ENCODE results near the gene GJE1.

The GJE1 gene

DNA sequence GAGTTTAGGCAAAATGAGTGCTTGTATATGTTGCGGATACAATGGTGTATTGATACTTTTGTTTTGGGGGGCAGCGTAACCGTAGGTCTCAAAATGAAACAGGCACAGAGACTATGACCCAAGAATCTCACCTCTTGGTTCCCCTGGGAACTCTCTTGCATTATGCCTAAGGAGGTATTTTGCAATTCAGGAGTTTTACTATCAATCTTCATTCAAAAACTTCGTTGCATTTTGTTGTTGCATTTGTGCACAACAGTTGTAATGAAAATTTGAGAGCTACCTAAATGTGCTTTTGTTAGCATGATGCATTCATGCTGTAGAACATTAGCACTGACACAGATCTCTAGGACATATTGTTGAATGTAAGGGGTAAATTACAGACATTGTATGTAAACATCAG lies 32.5 kb downstream of the GJE1 start:
- DNase-seq (ENCODE audit: low read depth), result no peak

DNA sequence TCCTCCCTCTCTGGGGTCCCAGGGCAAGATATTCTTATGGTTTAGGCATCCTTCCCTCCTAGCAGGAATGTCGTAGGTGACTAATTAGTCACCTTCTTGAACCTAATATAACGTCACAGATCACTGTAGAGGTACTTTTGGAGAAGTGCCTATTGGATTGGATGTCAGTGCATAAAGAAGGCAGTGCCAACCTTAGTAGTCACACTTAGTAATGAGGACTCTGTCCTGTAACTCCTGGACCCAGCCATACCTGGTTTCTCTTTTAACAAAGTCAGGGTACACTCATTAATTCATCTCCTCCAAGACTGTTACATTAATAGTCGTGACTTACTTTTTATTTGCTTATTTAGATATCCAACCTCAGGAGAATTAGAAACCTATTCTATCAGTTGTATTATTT lies 34.3 kb downstream of the GJE1 start:
- DNase-seq (ENCODE audit: low read depth), result no peak

DNA sequence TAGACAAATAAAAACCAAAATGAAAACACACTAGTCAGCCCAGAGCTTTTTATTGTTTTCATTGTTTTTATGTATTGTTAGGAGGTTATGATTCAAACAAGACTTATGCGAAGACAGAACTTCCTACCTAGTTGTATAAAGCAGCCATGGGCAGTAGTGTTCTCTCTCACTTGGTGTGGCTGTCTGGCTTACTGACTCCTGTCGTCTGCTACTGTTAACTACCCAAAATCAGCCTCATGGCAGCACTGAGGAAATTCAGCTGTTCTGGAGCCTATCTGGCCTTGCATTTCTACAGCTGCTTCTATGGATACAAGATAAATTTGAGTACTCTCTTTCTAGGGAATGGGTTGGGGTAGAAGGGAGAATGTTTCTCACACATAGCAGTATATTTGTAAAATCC lies 34.8 kb downstream of the GJE1 start:
- no peak for DNase-seq (ENCODE audit: low read depth)

DNA sequence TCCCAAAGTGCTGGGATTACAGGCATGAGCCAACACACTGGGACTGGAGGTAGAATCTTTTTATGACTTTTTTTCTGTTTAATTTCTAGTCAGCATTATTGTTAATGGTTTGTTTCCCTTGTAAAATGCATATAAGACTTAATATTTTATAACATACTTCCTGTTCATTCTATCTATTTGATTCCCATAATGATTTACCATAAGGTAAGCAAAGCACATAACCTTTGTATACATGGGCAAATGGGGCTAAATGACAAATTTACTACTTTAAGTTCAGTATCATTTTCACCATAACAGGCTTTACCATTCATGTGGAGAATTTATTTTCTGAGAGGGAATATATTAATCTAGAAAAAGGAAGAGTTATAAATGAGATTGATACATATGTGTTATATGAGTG lies 38.6 kb downstream of the GJE1 start:
- no peak for DNase-seq (ENCODE audit: low read depth)

DNA sequence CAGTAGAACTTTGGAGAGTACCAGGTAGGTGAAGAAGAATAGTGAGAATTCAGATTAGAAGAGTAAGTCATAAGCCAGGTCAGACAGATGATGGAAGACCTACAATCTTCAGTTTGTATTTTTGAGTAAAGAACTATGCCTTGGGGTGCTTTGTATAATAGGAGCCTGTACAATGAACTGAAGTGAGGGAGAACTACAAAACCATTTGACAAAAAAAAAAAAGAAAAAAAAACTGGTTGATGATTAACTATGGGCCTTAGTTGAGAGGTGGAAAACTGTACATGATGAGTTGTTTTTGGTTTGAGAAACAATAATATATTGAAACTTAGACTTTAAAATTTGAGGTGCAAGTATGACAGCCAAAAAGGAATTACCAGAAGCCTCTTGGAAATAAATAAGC lies 40.0 kb downstream of the GJE1 start:
- DNase-seq (ENCODE audit: low read depth), result no peak

DNA sequence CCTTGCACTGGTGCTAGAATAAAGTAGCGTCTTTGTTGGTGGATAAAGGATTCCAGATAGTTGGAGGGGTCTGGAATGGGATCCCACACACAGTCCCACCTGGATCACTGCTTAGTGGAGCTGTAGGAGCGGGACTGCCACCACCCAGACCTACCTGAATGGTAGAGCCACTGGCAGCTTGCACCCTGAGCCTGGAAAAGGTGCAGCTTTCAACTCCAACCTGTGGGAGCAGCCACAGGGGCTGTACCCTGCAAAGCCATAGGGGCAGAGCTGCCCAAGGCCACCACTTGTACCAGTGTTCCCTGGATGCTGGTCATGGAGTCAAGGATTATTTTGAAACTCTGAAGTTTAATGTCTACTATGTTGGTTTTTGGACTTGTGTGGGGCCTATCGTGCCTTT lies 41.3 kb downstream of the GJE1 start:
- DNase-seq (ENCODE audit: low read depth), result no peak

DNA sequence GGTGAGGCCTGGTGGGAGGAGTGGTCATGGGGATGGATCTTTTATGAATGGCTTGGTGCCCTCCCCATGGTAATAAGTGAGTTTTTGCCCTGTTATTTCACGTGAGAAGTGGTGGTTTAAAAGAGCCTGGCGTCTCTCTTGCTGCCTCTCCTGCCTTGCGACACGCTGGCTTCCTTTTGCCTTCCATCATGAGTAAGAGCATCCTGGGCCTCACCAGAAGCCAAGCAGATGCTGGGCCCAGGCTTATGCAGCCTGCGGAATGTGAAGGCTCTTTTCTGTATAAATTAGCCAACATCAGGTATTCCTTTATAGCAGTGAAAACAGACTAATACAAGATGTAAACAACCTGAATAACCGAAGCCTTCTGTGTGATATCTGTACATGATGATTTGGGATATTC lies 42.0 kb downstream of the GJE1 start:
- no peak for DNase-seq (ENCODE audit: low read depth)

DNA sequence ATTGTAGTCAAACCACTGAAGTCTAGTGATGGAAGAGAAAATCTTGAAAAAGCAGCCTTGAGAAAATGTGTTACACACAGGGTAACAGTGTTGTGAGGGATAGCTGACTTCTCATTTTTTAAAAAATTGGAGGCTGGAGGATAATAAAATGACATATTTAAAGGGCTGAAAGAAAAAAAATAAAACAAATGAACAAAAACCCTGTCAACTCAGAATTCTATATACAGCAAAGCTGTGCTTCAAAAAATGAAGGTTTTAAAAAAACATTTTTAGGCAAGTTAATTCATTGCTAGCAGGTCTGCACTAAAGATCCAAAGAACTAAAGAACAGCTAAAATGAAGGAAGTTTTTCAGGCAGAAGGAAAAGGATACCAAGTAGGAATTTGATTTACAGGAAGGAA lies 45.4 kb downstream of the GJE1 start:
- no peak for DNase-seq (ENCODE audit: low read depth)

DNA sequence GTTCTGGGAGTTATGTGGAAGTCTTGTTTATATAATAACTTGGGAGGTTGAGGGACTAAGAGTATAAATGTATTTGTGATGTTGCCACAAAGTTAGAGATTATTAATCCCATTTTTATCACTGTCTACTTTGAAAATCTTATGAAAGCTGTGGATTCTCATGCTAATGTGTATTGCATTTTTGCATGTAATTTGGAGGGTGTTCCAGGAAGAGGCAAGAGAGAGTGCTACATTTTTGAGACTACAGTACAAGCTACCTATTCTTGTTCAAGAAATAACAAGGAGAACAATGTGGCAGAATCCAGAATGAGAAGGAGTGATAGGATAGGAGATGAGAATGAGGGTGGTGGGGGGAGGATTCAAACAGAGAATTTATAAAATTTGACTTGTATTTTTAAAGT lies 49.3 kb downstream of the GJE1 start:
- DNase-seq (ENCODE audit: low read depth), result no peak

DNA sequence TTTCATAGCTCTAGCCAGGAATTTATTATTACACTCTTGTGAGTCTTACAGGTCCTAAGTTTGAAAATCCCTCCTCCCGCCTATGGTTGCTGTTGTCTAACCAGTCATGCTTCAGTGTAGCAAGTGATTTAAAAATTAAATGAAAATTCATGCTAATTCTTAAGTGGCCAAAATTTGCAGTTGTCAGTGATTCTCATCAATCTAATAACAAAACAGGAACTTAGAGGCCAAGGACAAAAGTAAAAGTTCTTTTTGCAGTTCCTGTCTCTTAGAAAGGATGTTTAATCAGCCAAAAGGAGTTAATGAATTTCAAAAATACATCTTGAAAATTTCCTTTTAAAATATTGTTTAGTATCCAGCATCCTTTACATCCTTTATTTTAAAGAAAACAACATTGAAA lies 50.6 kb downstream of the GJE1 start:
- no peak for DNase-seq (ENCODE audit: low read depth)

DNA sequence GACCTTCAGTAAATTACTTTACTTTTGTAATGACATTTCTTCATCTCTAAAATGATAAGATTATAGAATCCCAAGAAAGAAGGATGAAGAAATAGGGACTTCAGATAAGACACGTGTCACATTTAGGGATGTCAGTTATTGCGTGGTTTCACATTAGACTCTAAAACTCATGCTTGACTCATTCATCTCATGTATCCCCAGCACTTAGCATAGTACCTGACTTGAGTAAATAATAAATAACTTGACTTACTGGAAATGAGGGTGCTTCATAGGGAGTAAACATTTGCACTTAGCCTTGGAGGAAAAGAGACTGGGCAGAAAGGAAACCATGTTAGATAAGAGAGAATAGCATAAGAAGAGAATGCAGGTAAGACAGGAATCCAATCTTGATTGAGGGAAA lies 51.6 kb downstream of the GJE1 start:
- DNase-seq (ENCODE audit: low read depth), result no peak

All from stimulated activated CD4-positive, alpha-beta T cell treated with anti-CD3 and anti-CD28 coated beads, Interleukin-2, amount 100 ng/mL, for 4 hours (primary cell).